H9 (cell line): ENCODE data around the gene KRTCAP2. TPM values are rescaled to one million over a fixed set of nuclear protein-coding genes. Genes with fewer than 3 reads are reported as not detected.

Source experiments
- DNase-seq: peaks from one replicate; pipeline ENCODE4 v3.0.0-alpha.2; 2017
- H2AFZ ChIP-seq: one replicate; pipeline ENCODE4 v1.6.1; 2013; ENCODE audit warnings: mild to moderate bottlenecking, low read length, control low read depth, moderate library complexity
- H2AK5ac ChIP-seq: 2 replicates; pipeline ENCODE4 v1.6.1; 2013; ENCODE audit warnings: low read length, control low read depth, mixed read lengths; ENCODE audit not compliant: insufficient read length
- H2BK120ac ChIP-seq: one replicate; pipeline ENCODE4 v1.6.1; 2013; ENCODE audit warnings: low read depth, mild to moderate bottlenecking, low read length, control low read depth, inconsistent platforms; ENCODE audit not compliant: poor library complexity, severe bottlenecking
- H2BK12ac ChIP-seq: 2 replicates; pipeline ENCODE4 v1.6.1; 2013; ENCODE audit warnings: low read length, control low read depth, mixed read lengths, low read depth; ENCODE audit not compliant: insufficient read length
- H2BK15ac ChIP-seq: 2 replicates; pipeline ENCODE4 v1.6.1; 2013; ENCODE audit warnings: low read depth, low read length, control low read depth
- H2BK20ac ChIP-seq: one replicate; pipeline ENCODE4 v1.6.1; 2013; ENCODE audit warnings: low read depth, mild to moderate bottlenecking, low read length, control low read depth, inconsistent platforms; ENCODE audit not compliant: poor library complexity, severe bottlenecking
- H2BK5ac ChIP-seq: 2 replicates; pipeline ENCODE4 v1.6.1; 2013; ENCODE audit warnings: low read length, control low read depth, mixed read lengths; ENCODE audit not compliant: insufficient read length
- H3K14ac ChIP-seq: 2 replicates; pipeline ENCODE4 v1.6.1; 2013; ENCODE audit warnings: low read length, control low read depth; ENCODE audit not compliant: insufficient read depth
- H3K18ac ChIP-seq: 2 replicates; pipeline ENCODE4 v1.6.1; 2013; ENCODE audit warnings: low read depth, mild to moderate bottlenecking, mixed read lengths, low read length, control low read depth; ENCODE audit not compliant: insufficient read length
- H3K23ac ChIP-seq: 2 replicates; pipeline ENCODE4 v1.6.1; 2013; ENCODE audit warnings: low read length, control low read depth, mixed read lengths, low read depth; ENCODE audit not compliant: insufficient read length
- H3K23me2 ChIP-seq: 2 replicates; pipeline ENCODE4 v1.6.1; 2013; ENCODE audit warnings: low read depth, mild to moderate bottlenecking, mixed read lengths, low read length, control low read depth; ENCODE audit not compliant: insufficient read length, poor library complexity, severe bottlenecking
- H3K27ac ChIP-seq: 2 replicates; pipeline ENCODE4 v1.5.1; 2013; ENCODE audit warnings: low read length, control low read depth, mixed read lengths, low read depth; ENCODE audit not compliant: insufficient read length
- H3K27me3 ChIP-seq: 2 replicates; pipeline ENCODE4 v1.6.1; 2013; ENCODE audit warnings: low read length, control low read depth, inconsistent platforms; ENCODE audit not compliant: insufficient read depth
- H3K4ac ChIP-seq: 2 replicates; pipeline ENCODE4 v1.6.1; 2013; ENCODE audit warnings: low read depth, mild to moderate bottlenecking, control low read depth, inconsistent platforms, low read length, moderate library complexity
- H3K4me1 ChIP-seq: 2 replicates; pipeline ENCODE4 v1.6.1; 2013; ENCODE audit warnings: low read length, control low read depth, inconsistent platforms; ENCODE audit not compliant: insufficient read depth
- H3K4me2 ChIP-seq: 2 replicates; pipeline ENCODE4 v1.6.1; 2013; ENCODE audit warnings: low read length, control low read depth, mixed read lengths; ENCODE audit not compliant: insufficient read length, insufficient read depth
- H3K56ac ChIP-seq: 2 replicates; pipeline ENCODE4 v1.6.1; 2013; ENCODE audit warnings: low read depth, mild to moderate bottlenecking, mixed read lengths, low read length, control low read depth; ENCODE audit not compliant: insufficient read length
- H3K79me1 ChIP-seq: 2 replicates; pipeline ENCODE4 v1.6.1; 2013; ENCODE audit warnings: low read depth, mild to moderate bottlenecking, moderate library complexity, low read length, control low read depth, inconsistent platforms; ENCODE audit not compliant: insufficient read depth, poor library complexity, severe bottlenecking
- H3K79me2 ChIP-seq: 2 replicates; pipeline ENCODE4 v1.6.1; 2013; ENCODE audit warnings: low read length, control low read depth, inconsistent platforms; ENCODE audit not compliant: insufficient read depth
- H3K9ac ChIP-seq: 2 replicates; pipeline ENCODE4 v1.6.1; 2013; ENCODE audit warnings: low read length, control low read depth, mixed read lengths; ENCODE audit not compliant: insufficient read length; ENCODE audit errors: extremely low read depth
- H3K9me3 ChIP-seq: one replicate; pipeline ENCODE4 v1.6.1; 2013; ENCODE audit warnings: low read depth, low read length, inconsistent platforms; ENCODE audit not compliant: control insufficient read depth
- H3T11ph ChIP-seq: one replicate; pipeline ENCODE4 v1.6.1; 2013; ENCODE audit warnings: mild to moderate bottlenecking, low read length, control low read depth, inconsistent platforms
- H4K20me1 ChIP-seq: one replicate; pipeline ENCODE4 v1.6.1; 2013; ENCODE audit not compliant: control insufficient read depth, insufficient read length, insufficient read depth
- H4K5ac ChIP-seq: 2 replicates; pipeline ENCODE4 v1.6.1; 2013; ENCODE audit warnings: low read depth, mild to moderate bottlenecking, mixed read lengths, low read length, control low read depth; ENCODE audit not compliant: insufficient read length
- H4K8ac ChIP-seq: replicated peaks from 2 replicates; pipeline ENCODE4 v1.6.1; 2013; ENCODE audit warnings: low read length, control low read depth, mixed read lengths, low read depth; ENCODE audit not compliant: insufficient read length
- H4K91ac ChIP-seq: 2 replicates; pipeline ENCODE4 v1.6.1; 2013; ENCODE audit warnings: low read depth, mild to moderate bottlenecking, moderate library complexity, mixed read lengths, low read length, control low read depth; ENCODE audit not compliant: insufficient read length
- H3K27ac Mint-ChIP-seq, 3 experiments: 2 replicates in 2 of 3; 3 replicates in 1 of 3; pipeline ENCODE4 v1.8.0; 2020 to 2021; ENCODE audit warnings: mixed read lengths in 3 of 3, mild to moderate bottlenecking in 1 of 3, moderate library complexity in 1 of 3
- H3K27me3 Mint-ChIP-seq: 2 replicates; pipeline ENCODE4 v1.8.0; 2021; ENCODE audit warnings: low read depth, mild to moderate bottlenecking, moderate library complexity, mixed read lengths
- H3K36me3 Mint-ChIP-seq, 3 experiments: 2 replicates in 2 of 3; 3 replicates in 1 of 3; pipeline ENCODE4 v1.8.0; 2020 to 2021; ENCODE audit warnings: low read depth in 3 of 3, mixed read lengths in 3 of 3; ENCODE audit not compliant: insufficient read depth in 1 of 3
- H3K4me1 Mint-ChIP-seq, 2 experiments: 2 replicates each; pipeline ENCODE4 v1.8.0; 2020; ENCODE audit warnings: mixed read lengths in 2 of 2
- H3K4me3 Mint-ChIP-seq, 2 experiments: 2 replicates in 1 of 2; 3 replicates in 1 of 2; pipeline ENCODE4 v1.8.0; 2020 to 2021; ENCODE audit warnings: mild to moderate bottlenecking in 2 of 2, mixed read lengths in 2 of 2, moderate library complexity in 1 of 2
- H3K9me3 Mint-ChIP-seq, 2 experiments: 2 replicates in 1 of 2; 3 replicates in 1 of 2; pipeline ENCODE4 v1.8.0; 2020; ENCODE audit warnings: mild to moderate bottlenecking in 2 of 2, mixed read lengths in 2 of 2, moderate library complexity in 1 of 2
- CTCF ChIP-seq: fragments of 200-600 bp; sonication (generic); conservative IDR thresholded peaks from 3 replicates; pipeline ENCODE4 v1.8.0; 2021; ENCODE audit warnings: antibody characterized with exemption, mild to moderate bottlenecking
- WGBS: extraction: QIAGEN DNeasy Blood & Tissue Kit; methylation state at CpG from one replicate; pipeline ENCODE4 v1.1.7; 2013; ENCODE audit warnings: missing lambda C conversion rate, low lambda C conversion rate, mixed read lengths; ENCODE audit not compliant: insufficient read length; ENCODE audit errors: extremely low coverage; 5-methylcytosine and 5-hydroxymethylcytosine counted together
- total RNA-seq: library from RNA; stranded (reverse); gene quantifications from 2 replicates; pipeline ENCODE4 v1.2.1, GENCODE V29; 2021

Gene KRTCAP2
- total RNA-seq, 1 experiment from 2014 or later: 149 TPM

GRCh38 chr1:155173478-155174323 lies 597 bp upstream of the KRTCAP2 start, which contains the start of gene TRIM46:
Gene TRIM46 (plus strand): TSS chr1:155173849. CDS start chr1:155173967, 118 bp downstream.
- H3K4me3 Mint-ChIP-seq: peak within 1 kb of the TSS; percentile 92 to 97
- H3K27me3 Mint-ChIP-seq: no peaks in the 10 kb centered on the region; the same call in none of the 2 replicates
- peak within 1 kb of the TSS; percentile 43 for H3K18ac ChIP-seq
- H3K27ac Mint-ChIP-seq: peak within 1 kb of the TSS; percentile 93 to 98 (median 95)
- peaks cover 18 to 48% (median 37%) of the 10 kb centered on the region in 3 experiments for H3K36me3 Mint-ChIP-seq
- no peak within 1 kb of the TSS for H2BK5ac ChIP-seq
- no peak within 1 kb of the TSS for H3K56ac ChIP-seq
- H3K9me3 ChIP-seq: no peaks in the 10 kb centered on the region
- H3K4ac ChIP-seq: no peak within 1 kb of the TSS
- H3K27me3 ChIP-seq: no peaks in the 10 kb centered on the region
- no peaks in the 10 kb centered on the region for H4K20me1 ChIP-seq
- no peaks in the 10 kb centered on the region for H3K4me1 ChIP-seq
- H3K9ac ChIP-seq: peak within 1 kb of the TSS; percentile 76
- no peak within 1 kb of the TSS for H4K5ac ChIP-seq
- no peak within 1 kb of the TSS for H2BK20ac ChIP-seq
- no peaks in the 10 kb centered on the region for H3K9me3 Mint-ChIP-seq
- H4K91ac ChIP-seq: no peak within 1 kb of the TSS
- no peak within 1 kb of the TSS for H4K8ac ChIP-seq
- no CpG with 5 or more reads among the region's 38 CpGs for WGBS
- H2BK15ac ChIP-seq: no peak within 1 kb of the TSS
- peak within 1 kb of the TSS; percentile 75 for H3K4me2 ChIP-seq
- peaks cover 18% of the 10 kb centered on the region for H3K23me2 ChIP-seq
- no peak within 1 kb of the TSS for H2AK5ac ChIP-seq
- peak; percentile 81 for DNase-seq
- no peak within 1 kb of the TSS for H2BK12ac ChIP-seq
- H2BK120ac ChIP-seq: no peak within 1 kb of the TSS
- H3T11ph ChIP-seq: no peak within 1 kb of the TSS
- H2AFZ ChIP-seq: no peak within 1 kb of the TSS
- no peaks in the 10 kb centered on the region for H3K79me1 ChIP-seq
- H3K23ac ChIP-seq: no peak within 1 kb of the TSS
- peak; percentile 26; the same call in 2 of the 3 replicates for TF ChIP-seq CTCF
- peak within 1 kb of the TSS; percentile 40; the same call in 1 of the 2 replicates for H3K14ac ChIP-seq
- H3K4me1 Mint-ChIP-seq: peaks cover 23 to 37% of the 10 kb centered on the region in 2 experiments
- no peak within 1 kb of the TSS for H3K27ac ChIP-seq
- no peaks in the 10 kb centered on the region; the same call in 1 of the 2 replicates for H3K79me2 ChIP-seq
